Measurements from ENCODE around the gene GATAD2A.

DNA sequence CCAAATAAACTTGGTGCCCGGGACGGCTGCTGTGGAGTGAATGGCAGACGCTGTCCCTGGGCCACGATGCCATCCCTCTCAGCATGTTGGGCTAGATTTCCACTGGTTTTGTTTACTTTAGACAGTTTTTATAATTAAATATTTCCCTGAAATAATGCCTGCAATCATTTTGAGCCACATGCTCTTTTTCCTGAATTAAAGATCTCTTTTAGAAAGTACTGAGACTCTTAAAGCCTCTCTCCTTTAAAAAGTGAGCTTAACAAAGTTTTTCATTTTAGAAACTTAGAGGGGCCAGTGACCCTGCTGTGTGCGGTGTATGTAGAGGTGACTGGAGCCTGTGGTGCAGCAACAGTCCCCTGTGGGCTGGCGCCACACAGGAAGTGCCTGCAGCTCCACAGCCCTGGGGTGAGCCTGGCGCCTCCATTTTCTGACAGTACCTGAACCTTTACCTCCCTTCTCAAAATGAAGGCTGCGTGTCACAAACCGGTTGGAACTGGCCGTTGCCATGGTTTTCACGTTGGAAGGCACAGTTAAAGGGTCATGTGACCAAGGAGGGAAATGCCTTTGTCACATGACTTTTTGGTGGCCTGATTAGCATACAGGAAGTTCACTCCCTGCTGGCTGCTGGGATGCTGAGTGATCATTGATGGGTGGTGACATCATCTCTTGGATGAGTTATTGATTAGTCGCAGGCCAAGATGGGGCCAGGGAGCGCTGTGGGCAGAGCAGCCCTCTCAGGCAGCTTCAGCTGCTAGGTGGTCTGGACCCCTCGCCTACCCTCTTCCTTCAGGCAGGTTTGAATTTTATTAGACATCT is 83.6 kb downstream of the GATAD2A start:
- TF ChIP-seq ZNF572 (CRISPR knock-in tag; IDR thresholded peaks at IDR 0.05): no peak
- TF ChIP-seq, protein P1, sequence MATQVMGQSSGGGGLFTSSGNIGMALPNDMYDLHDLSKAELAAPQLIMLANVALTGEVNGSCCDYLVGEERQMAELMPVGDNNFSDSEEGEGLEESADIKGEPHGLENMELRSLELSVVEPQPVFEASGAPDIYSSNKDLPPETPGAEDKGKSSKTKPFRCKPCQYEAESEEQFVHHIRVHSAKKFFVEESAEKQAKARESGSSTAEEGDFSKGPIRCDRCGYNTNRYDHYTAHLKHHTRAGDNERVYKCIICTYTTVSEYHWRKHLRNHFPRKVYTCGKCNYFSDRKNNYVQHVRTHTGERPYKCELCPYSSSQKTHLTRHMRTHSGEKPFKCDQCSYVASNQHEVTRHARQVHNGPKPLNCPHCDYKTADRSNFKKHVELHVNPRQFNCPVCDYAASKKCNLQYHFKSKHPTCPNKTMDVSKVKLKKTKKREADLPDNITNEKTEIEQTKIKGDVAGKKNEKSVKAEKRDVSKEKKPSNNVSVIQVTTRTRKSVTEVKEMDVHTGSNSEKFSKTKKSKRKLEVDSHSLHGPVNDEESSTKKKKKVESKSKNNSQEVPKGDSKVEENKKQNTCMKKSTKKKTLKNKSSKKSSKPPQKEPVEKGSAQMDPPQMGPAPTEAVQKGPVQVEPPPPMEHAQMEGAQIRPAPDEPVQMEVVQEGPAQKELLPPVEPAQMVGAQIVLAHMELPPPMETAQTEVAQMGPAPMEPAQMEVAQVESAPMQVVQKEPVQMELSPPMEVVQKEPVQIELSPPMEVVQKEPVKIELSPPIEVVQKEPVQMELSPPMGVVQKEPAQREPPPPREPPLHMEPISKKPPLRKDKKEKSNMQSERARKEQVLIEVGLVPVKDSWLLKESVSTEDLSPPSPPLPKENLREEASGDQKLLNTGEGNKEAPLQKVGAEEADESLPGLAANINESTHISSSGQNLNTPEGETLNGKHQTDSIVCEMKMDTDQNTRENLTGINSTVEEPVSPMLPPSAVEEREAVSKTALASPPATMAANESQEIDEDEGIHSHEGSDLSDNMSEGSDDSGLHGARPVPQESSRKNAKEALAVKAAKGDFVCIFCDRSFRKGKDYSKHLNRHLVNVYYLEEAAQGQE (IDR thresholded peaks at IDR 0.05; ENCODE audit: borderline replicate concordance in 1 of 2, low read depth in 1 of 2, low read length in 2 of 2): no peak
- TF ChIP-seq, protein P2, sequence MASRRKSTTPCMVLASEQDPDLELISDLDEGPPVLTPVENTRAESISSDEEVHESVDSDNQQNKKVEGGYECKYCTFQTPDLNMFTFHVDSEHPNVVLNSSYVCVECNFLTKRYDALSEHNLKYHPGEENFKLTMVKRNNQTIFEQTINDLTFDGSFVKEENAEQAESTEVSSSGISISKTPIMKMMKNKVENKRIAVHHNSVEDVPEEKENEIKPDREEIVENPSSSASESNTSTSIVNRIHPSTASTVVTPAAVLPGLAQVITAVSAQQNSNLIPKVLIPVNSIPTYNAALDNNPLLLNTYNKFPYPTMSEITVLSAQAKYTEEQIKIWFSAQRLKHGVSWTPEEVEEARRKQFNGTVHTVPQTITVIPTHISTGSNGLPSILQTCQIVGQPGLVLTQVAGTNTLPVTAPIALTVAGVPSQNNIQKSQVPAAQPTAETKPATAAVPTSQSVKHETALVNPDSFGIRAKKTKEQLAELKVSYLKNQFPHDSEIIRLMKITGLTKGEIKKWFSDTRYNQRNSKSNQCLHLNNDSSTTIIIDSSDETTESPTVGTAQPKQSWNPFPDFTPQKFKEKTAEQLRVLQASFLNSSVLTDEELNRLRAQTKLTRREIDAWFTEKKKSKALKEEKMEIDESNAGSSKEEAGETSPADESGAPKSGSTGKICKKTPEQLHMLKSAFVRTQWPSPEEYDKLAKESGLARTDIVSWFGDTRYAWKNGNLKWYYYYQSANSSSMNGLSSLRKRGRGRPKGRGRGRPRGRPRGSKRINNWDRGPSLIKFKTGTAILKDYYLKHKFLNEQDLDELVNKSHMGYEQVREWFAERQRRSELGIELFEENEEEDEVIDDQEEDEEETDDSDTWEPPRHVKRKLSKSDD (CRISPR knock-in tag; IDR thresholded peaks at IDR 0.05; ENCODE audit: low read depth): no peak
